DMS79 treated with DMSO at 0.1 percent for 48 hours (cell line): ENCODE data around the gene PLD3.
"Not testable (repeated sequence)": the region's sequence is repeated elsewhere in the genome, so short reads cannot be mapped to it uniquely, and the experiment has no call there.

Experiments used
- DNase-seq: peaks from one replicate; lab custom pipeline; 2025; lab: John Stamatoyannopoulos, UW

Gene PLD3

DNA sequence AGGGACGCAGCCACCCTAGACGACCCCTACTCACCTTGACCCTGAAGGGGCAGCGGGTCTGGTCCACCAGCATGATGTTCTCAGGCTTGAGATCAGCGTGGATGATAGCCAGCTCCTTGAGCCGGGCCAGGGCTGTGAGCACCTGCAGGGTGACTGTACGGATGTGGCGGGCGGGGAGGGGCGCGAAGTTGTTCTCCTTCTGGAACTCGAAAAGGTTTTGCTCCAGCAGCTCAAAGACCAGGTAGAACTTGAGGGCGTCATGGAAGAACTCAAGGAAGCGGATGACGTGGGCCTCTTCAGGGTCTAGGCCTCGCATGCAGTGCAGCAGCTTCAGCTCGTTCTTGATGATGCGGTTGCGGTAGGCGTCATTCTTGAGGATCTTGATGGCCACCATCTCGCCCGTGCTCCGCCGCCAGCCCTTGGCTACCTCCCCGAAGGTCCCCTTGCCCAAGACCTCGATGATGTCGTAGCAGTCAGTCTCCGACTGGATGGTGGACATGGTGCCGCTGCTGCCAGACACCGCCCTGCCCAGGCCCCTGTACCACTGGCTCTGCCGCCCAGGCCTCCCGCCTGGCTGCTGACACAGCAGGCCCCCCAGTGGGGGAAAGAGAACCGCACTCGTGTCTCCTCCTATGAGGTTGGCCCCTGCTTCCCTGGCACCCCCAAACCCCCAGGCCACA lies 41.0 kb downstream of the PLD3 start:
- no peak for DNase-seq

DNA sequence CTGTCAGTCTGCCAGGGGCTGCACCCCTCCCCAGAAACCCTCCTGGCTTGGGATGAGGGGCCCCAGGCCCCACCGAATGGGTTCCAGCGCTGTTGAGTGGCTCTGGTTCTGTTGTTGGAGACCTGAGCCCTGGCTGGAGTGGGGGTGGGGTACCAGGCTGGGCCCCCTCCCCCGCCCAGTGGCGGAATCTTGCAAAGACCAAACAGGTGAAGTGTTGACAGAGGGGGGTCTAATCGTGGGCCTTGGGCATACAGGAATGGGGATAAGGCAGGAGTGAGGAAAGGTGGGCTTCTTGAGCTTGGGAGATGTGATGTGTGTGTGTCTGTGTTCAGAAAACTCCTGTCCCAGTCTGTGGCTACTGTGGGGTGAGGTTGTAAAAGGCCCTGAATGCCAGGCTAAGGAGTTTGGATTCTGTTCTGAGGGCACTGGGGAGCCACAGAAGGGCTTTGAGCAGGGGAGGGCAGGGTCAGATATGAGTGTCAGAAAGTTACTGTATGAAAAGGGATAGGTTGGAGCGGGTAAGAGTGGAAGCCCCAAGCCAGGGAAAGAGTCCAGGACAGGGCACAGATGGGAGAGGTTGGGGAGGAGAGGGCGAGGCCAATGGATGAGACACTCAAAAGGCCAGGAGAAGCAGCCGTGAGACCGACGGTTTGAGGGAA lies 41.7 kb downstream of the PLD3 start, which contains the start of gene HIPK4:
TSS of gene HIPK4 (minus strand) at position 98 of the 659 bp plus-strand sequence. CDS start 279 bp downstream, outside the sequence.
- no peak for DNase-seq

DNA sequence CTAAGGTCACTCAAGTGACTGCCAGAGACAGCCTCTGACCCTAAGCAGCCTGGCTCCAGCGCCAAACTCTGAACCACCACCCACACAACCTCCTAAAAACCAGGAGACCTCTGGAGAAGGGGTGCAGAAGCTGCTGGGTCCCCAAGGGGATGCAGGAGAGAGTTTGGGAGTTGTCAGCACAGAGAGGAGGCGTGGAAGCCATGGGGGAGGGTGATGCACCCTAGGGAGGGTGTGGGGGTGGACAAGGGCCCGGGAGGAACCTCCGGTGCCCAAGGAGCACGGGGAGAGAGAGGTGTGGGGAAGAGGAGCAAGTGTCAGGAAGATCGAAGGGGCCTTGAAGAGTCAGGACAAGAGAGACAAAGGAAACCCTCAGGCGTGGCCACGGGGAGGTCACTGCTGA lies 43.6 kb downstream of the PLD3 start:
- no peak for DNase-seq

DNA sequence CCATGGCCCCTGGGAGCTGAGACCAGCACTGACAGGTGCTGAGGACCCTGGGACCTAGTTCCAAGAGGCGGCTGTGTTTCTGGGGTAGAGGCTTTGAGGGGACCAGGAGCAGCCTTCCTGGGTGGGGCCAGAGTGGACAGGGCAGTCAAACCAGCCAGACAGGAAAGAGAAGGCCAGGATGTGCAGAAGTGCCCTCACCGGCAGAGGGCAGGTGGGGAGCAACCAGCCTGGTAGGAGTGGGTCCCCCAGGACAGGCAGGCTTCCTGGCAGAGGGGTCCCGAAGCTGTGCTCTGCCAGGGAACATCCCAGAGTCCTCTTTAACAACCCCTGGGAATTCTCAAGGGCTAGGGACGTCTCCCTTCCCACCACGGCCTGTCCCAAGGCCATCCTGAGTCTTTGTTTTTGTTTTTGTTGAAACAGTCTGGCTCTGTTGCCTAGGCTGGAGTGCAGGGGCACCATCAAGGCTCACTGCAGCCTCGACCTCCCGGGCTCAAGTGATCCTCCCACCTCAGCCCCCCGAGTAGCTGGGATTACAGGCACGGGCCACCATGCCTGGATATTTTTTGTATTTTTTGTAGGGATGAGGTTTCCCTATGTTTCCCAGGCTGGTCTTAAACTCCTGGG lies 44.5 kb downstream of the PLD3 start:
- DNase-seq: no peak

DNA sequence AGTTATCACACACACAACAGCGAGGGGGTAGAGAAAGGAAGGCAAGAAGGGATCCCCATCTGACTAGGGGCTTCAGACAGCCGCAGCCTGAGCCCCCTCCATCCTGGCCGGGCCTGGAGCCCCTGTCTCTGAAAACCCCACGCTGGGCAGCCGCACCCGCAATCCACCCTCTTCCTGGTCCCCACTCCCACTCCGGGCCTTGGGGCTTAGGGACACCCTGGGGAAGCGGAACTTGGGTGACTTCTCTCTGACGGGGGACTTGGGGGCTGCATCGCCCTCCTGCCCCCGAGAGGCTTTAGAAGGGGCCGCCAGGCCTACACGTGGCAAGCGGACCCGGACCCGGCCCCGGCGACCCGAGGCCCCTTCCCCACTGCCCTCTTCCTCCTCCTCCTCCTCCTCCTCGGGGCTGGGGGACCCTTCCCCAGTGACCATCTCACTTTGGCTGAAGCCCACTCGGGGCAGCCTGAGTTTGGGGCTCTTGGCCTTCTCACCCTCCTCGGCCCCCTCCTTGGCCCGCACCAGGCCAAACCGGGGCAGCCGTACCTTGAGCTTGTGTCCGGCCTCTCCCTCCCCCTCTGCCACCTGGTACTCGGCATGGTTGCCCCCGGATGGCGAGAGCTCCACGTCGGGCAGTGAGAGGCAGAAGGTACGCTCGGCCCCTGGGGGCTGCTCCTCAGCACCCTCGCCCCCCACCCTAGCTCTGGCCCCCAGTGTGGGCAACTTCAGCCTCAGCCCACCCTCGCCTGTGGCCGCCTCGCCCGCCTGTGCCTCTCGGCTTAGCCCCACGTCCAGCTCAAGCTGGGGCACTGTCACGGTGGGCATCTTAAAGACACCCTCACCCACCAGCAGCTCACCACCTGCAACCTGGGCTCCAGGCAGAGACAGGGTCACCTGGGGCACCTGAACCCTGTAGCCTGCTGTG lies 45.7 kb downstream of the PLD3 start:
- DNase-seq: no peak

DNA sequence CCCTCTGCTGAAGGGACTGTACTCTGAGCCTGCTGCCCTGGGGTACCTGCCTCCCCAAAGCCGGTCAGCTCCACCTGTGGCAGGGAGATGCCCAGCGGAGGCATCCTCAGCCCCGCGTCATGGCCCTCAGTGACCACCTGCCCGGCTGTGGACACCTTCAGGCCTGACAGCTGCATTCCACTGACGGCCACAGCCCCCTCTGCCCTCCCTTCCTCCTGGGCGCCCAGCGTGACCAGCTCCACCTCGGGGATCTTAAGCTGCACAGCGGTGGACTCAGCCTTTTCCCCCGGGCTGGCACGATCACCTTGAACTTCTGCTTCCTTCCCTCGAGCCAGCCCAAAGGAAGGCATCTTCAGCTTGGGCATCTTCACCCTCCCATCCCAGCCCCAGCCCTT lies 46.3 kb downstream of the PLD3 start:
- no peak for DNase-seq

DNA sequence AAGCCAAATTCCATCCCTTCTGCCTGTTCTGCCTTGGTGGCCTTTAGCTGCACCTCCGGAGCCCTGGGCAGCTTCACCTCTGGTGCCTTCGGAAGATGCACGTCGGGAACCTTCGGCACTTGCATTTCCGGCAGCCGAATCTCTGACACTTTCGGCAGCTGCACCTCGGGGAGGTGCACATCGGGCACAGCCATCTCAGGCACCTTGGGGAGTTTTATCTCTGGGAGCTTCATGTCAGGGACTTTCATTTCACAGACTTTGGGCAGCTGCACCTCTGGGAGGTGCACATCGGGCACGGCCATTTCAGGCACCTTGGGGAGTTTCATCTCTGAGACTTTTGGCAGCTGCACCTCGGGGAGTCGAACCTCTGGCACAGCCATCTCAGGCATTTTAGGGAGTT lies 47.5 kb downstream of the PLD3 start:
- no peak for DNase-seq

DNA sequence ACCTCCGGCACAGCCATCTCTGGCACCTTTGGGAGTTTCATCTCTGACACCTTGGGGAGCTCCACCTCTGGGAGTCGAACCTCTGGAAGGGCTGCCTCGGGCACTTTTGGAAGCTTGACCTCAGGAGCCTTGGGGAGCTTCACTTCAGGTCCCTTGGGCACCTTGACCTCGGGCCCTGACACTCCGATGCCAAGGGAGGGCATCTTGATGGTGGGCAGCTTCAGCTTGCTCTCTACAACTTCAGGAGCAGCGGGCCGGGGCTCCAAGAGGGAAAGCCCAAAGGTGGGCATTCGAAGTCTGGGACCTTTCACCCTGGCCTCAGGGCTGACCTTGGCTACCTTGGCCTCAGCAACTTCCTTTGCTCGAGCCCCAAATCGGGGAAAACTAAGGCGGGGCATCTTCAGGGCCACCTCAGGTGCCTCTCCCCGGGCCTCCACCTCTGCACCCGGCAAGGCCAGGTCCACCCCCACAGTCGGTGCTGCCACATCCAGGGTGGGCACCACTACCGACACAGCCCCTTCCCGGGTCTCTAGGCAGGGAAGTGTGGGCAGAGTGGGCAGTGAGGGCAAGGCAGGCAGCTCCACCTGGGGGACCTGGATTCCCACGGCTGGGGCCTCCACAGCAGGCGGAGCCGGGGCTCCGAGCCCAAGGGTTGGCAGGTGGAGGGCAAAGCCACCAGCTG lies 48.5 kb downstream of the PLD3 start:
- no peak for DNase-seq

DNA sequence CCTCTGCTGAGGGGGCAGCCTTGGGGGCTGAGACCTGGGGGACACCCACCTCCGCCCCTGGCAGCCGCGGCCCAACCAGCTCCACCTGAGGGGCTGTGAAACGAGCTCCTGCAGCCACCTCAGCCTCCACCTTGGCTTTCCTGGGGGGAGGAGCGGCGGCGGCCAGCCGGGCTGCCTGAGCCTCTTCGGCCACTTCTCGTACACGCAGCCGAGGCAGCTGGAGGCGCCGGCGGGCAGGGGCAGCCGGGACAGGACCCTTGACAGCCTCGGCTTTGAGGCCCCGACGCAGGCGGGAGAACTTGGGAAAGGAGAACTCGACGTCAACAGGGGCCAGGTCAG lies 49.0 kb downstream of the PLD3 start:
- no peak for DNase-seq

DNA sequence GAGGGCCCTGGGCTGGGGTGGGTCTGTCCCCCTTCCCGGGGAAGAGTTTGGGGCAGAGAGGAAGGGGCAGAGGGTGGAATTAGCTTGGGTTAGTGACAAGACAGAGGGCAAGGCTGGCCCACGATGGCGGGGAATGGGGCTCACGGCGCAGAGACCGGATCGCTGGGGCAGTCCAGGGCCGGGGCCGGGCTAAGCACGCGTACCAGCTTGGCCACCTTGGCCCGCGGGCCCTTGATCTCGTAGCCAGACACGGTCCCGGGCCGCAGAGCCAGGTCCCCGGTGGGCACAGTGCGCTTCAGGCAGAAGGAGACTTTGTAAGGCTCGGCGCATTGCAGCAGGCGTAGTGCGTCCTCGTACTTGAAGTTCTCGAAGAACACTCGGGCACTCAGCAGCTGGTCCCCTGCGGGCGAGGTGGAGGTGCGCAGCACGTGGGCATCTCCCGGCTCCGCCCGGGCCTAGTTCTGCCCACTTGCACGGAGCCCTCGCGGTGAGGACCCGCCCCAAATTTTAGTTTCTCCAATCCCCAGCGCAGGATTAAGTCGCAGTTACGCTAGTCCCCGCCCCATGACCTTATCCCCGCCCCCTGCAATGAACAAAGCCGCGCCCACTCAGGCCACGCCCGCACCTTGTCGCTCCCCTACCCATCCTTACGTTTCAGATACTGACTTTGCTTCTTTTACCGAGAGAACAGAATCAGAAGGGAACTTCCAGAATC lies 50.1 kb downstream of the PLD3 start:
- DNase-seq: no peak

DNA sequence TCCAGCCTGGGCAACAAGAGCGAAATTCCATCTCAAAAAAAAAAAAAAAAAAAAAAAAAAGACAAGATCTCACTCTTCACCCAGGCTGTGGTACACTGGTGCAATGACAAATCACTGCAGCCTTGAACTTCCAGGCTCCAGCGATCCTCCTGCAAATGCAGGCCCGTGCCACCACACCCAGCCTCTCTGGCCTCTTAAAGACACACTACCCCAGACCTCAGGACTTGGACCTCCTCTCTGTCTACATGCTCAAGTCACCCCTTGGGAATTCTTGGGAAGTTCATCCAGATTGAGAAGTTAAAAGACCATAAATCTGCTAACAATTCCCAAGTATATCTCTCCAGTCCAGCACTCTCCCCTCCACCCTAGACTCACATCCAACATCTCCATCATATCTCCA lies 52.1 kb downstream of the PLD3 start:
- DNase-seq: no peak

DNA sequence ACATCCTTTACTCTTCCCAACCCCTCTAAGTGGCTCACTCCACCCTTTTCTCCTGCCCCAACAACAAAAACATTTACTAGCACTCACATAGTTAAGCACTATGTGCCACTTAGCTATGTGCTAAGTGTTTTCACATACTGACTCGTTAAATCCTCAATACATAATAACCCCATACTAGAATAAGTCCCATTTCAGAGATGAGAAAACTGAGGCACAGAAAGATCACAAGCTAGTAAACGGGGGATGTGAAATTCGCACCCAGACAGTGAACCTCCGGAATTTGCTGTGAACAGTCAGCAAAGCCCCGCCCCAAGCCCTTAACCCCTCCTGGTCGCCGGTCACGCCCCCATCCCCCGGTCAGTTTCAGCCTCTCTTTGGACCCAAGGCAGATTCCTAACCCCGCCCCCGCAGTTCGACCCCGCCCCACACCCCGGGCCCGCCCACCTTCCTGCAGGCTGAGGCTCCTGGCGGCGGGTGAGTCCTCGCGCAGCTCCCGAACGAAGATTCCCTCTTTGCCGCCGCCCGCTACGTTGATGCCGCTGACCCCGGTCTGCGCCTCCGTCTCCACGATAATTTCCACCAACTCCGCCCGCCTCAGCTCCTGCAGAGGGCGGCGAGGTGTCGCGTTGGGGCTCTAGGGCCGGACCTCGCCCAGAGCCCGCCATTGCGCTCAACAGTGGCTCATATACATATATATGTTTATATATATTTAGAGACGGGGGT lies 54.9 kb downstream of the PLD3 start:
- DNase-seq: peak; percentile 37

DNA sequence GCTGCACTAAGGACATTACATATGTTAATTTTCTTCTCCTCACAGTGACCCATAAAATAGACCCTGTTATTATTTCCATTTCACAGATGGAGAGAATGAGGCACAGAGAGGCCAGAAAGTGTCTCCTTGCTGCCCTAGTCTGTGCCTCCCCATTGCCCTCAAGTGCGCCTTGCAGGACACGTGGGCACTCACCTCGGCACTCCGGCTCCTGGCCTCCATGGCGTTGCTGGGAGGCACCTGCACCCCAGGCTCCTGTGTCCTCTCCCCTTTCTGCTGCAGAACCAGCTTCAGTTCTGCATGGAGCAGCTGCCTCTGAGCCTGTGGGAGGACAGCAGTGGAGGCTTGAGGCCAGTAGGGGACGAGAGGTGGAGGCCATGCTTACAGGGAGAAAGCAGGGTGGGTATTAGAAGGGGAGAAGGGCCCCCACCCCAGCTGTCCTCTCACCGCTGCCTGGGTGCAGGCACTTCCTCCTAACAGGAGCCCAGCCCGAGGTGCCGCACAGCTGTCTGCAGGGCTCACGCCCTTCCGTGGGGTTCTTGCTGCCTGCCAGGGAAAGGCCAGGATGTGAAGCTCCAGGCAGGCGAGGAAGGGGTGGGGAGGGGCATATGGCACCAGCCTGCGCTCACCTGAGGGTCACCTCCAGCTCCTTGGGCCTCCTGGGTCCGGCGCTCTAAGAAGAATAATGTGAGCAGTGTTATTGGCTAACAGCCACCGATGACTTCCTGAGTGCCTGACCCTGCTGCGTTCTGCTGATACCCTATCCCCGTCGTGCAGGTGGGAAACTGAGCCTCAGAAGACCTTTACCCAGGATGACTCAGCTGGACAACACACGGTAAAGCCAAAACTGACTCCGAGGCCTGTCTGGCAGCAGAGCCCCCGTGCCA lies 59.5 kb downstream of the PLD3 start:
- no peak for DNase-seq

DNA sequence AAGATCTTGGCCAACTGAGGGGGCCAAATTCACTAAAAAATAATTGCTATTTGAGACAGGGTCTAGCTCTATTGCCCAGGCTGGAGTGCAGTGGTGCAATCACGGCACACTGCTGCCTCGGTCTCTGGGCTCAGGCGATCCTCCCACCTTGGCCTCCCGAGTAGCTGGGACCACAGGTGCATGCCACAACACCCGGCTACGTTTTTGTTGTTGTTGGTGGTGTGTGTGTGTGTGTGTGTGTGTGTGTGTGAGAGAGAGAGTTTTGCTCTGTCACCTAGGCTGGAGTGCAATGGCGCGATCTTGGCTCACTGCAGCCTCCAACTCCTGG lies 60.1 kb downstream of the PLD3 start:
- DNase-seq: not testable (repeated sequence)

DNA sequence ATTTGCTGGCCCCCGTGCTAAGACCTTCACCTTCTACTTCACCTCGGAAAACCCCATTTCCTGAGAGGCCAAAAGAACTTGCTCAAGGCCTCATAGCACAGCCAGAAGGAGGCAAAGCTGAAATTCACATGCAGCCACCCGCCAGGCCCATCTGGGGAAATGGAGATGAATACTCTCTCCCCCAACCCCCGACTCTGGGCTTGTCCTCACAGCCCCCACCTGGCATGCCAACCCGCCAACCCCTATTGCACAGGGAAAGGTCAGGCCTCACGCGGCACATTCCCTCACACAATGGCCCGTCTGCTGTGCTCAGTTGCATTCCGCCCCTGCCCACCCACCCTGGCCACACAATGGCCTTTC lies 61.5 kb downstream of the PLD3 start:
- no peak for DNase-seq

DNA sequence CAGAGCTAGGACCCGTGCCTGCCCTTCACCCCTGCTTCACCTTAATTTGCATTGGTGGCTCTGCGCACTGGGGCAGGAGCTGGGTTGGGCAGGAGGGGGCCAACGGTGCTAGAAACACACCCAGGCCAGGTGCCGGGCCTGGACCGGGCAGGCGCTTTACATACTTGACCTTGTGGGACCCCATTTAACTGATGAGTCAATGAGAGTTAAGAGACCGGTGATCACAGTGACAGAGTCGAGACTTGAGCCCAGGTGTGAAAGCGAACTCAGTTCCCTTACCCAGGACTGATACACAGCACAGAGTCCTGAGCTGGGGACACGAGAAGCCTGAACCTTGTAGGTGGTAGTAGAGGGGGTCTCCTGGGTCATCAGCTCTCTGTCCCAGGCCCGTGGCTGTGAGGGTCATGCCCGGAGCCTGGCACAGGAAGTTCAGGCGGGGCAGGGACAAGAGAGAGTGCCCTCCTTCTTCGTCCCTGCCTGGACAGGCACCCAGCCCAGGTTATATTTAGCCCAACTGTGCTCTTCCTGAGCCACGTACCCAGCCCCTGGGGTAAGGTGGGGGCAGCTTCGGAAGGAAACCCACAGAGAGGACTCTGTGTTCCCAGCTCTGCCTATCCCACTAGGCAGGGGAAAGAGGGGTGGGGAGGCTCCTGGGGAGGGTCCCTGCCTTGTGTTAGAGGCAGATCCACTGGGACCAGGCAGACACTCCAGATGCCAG lies 62.8 kb downstream of the PLD3 start:
- DNase-seq: no peak

DNA sequence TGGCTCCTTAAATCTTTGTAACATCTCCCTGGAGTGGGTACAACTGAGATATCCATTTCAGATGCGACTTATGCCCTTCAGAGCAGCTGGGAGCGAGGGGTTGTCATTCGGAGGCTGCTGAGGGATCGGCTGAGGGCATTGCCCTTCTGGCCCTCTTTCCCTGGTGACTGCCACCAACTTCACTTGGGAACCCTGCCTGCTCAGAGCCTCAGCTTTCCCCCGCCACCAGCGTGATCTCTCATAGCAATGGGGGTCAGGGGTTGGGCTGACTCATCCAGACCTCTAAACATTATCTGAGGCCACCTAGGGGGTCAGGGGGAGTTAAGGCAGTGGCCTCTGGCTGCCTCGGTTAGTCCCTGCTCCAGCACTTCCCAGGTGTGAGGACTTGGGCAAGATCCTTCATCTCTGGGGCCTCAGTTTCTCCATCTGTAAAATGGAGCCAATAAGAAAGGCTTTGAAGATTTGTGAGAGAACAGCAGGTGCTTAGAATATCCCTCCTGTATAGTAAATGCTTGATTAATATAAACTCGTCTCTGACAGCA lies 63.5 kb downstream of the PLD3 start:
- DNase-seq: no peak

DNA sequence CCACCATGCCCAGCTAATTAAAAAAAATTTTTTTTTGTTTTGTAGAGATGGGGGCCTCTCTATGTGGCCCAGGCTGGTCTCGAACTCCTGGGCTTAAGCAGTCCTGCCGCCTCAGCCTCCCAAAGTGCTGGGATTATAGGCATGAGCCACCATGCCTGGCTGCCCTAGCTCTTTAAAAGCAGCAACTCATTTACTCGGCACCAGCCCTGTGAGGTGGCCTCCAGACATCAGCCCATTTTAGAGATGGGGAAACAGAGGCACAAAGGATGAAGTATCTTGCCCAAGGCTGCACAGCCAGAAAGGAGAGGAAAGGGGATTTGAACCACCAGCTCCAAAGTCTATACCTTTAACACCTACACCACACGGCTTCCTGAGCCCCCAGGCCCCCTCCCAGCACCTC lies 64.4 kb downstream of the PLD3 start:
- DNase-seq: no peak
